ENCODE data around the gene DGKH.
"Not testable (repeated sequence)": the region's sequence is repeated elsewhere in the genome, so short reads cannot be mapped to it uniquely, and the experiment has no call there.

The DGKH gene

DNA sequence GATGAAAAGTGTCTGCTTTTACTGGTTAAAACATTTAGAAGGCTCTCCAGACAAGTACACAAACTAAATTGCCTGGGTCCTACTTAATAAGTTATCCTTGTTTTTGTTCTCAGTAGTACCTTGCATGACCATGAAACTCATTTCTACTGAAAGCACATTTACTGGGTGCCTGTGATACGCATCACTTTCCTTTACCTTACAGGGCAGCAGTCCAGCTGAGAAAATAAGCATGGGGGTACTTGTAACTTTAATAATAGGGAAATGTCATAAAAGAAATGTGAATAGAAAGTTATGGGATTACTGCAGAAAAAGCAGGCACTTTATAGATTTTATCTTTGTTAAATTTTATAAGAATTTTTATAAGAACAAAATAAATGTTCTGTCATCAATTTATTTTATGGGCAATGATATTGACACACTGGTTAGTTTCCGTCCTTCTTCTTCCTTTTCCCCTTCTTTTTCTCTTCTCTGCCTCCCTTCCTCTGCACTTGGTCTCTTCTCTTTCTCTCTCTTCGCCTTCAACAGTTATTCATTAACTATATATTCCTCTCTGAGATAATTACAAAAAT is 116.2 kb downstream of the DGKH start:
- no peak for DNase-seq (ENCODE audit: low read depth in 2 of 2)

DNA sequence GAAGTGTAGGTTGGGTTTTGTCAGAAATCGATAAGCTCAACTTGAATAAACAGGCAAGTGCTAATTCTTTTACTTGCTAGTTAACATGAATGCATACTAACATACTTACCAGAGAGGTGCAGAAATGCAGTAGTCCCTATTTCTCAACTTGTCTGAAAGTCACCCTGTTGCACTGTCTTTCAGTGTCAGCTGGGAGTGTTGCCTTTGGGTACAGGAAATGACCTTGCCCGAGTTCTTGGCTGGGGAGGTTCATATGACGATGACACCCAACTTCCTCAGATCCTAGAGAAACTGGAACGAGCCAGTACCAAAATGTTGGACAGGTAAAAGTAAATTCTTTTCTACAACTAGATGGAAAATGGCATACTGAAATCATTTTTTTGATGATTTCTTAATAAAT is 120.0 kb downstream of the DGKH start:
- no peak for DNase-seq (ENCODE audit: low read depth in 2 of 2)

GRCh38 chr13:42170029-42170428 is 121.6 kb downstream of the DGKH start:
- no peak for DNase-seq (ENCODE audit: low read depth in 2 of 2)

DNA sequence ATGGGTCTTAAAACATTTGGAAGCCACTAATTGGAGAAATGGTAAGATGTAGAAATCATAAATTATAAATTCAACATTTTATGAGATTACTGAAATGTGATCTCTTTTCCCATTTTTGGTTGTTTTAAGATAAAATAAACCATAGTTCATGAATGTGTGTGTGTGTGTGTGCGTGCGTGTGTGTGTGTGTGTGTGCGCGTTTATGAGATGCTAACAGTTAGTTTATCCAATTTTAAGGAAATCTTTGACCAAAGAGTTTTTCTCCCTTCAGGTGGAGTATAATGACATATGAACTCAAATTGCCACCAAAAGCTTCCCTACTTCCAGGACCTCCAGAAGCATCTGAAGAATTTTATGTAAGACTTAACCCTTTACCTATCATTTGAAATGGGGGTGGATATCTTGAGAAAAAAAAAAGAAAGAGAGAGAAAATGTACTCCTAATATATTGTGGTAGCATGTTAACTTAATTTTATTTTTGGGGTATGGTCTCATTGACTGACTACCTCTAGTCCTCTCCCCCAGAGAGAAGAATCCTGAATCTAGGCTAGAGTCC is 125.4 kb downstream of the DGKH start:
- DNase-seq (ENCODE audit: low read depth in 2 of 2) = no peak

GRCh38 chr13:42174344-42175162 is 126.1 kb downstream of the DGKH start:
- DNase-seq (ENCODE audit: low read depth in 2 of 2) = no peak

DNA sequence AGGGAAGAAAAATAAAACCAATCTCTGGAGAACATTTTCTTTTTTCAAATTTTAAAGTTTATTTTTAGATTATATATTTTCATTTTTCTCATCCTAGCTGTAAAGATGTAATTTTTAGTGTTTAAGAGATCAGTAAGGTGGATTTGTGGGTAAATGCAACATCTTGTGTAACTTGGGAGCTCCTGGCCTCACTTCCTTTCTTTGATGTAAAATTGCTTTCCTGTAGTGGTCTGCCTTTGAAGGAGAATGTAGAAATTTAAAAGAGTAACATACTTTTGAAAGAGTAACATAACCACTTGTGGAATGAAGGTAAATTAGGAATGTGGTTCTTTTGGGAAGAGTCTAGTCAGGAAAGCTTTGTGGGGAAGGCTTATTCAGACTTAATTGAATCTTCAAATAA is 127.8 kb downstream of the DGKH start:
- no peak for DNase-seq (ENCODE audit: low read depth in 2 of 2)

DNA sequence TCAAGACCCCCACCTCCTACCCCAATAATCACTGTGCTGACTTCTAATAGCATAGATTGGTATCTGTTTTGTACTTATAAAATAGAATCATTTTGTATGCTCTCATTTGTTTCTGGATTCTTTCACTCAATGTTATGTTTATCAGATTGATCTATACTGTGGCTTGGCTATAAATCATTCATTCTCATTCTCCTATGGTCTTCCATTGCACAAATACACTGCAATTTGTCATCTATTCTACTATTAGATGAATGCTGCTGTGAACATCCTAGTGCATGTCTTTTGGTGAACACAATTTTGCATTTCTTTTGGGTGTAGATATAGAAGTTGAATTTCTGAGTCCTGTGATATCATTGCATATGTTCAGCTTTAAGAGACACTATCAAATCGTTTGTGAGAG is 128.7 kb downstream of the DGKH start:
- no peak for DNase-seq (ENCODE audit: low read depth in 2 of 2)

GRCh38 chr13:42181381-42181953 is 133.0 kb downstream of the DGKH start:
- no peak for DNase-seq (ENCODE audit: low read depth in 2 of 2)

DNA sequence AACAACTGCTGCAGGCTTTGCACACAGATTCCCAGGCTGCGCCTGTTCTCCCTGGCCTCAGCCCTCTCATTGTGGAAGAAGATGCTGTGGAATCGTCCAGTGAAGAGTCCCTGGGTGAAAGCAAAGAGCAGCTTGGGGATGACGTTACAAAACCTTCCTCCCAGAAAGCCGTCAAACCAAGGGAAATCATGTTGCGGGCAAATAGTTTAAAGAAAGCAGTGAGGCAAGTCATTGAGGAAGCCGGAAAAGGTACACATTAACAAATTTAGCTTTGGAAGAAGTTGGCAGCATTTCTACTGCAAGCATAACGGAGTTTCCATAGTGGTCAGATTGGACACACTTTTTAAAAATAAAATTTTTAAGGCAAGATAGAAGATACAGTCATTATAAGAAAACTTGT is 140.6 kb downstream of the DGKH start:
- DNase-seq (ENCODE audit: low read depth in 2 of 2) = no peak

GRCh38 chr13:42190529-42190928 is 142.1 kb downstream of the DGKH start:
- no peak for DNase-seq (ENCODE audit: low read depth in 2 of 2)

GRCh38 chr13:42211704-42212464 is 163.4 kb downstream of the DGKH start:
- no peak for DNase-seq (ENCODE audit: low read depth in 2 of 2)

GRCh38 chr13:42214446-42214845 is 166.0 kb downstream of the DGKH start:
- DNase-seq (ENCODE audit: low read depth in 2 of 2) = no peak

DNA sequence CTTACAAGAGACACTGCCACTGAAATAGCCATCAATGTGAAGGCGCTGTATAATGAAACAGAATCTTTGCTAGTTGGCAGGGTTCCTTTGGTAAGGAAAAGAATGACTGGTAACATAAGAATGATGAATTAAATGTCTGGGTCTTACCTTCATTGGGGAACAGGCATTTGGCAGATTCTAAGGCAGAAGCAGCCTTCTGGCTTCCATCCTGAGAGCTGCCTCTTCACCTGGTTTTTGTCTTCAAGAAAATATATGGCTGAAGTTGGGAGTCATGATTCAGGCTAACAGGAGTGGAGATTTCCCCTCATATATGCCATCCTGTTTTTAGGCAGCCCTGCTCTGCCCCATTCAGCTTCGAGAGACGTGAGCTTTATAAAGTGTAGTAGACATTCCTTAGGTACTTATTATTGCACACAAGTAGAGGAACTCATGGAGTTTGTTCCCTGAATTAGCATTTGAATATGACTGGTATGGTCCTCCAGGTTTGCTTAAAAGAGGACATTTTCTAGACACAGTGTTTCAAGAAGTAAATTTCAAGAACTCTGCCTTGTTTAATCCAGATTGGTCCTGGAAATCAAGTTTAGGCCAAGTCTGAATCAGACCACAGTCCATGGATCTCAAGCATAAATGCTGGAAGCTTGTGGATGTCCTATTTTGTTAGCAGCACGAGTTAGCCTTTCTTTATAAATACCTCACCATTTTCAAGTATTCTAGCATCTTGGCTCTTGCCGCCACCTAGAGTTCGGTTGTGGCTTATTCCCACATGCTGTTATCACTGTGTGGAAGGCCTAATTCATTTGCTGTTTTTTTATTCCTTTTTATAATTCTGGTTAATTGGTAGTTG is 167.4 kb downstream of the DGKH start:
- no peak for DNase-seq (ENCODE audit: low read depth in 2 of 2)

DNA sequence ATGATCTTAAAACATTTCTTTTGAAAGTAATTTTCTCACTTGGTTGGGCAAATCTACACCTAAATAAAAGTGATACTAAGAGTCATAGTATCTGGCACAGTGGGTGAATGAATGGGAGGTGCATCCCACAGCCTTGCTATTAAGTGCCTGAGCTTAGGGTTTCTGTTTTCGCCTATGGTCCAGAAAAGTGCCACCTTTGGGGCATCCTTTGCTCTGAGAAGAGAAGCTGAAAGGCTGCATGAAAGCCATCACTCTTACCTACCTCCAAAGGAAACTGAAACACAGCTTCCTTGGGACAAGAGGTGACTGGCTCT is 167.9 kb downstream of the DGKH start:
- DNase-seq (ENCODE audit: low read depth in 2 of 2) = no peak

DNA sequence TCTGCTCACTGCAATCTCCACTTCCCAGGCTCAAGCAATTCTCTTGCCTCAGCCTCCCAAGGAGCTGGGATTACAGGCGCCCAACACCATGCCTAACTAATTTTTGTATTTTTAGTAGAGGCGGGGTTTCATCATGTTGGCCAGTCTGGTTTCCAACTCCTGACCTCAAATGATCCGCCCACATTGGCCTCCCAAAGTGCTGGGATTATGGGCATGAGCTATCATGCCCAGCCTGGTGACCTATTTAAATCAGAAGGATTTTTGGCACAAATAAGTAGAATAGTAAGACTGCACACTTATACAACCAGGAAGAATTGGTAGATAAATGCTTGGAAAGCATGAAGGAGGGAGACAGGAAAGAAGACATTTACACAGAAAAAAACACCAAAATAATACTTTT is 170.1 kb downstream of the DGKH start:
- no peak for DNase-seq (ENCODE audit: low read depth in 2 of 2)

GRCh38 chr13:42219051-42219450 is 170.6 kb downstream of the DGKH start:
- no peak for DNase-seq (ENCODE audit: low read depth in 2 of 2)

DNA sequence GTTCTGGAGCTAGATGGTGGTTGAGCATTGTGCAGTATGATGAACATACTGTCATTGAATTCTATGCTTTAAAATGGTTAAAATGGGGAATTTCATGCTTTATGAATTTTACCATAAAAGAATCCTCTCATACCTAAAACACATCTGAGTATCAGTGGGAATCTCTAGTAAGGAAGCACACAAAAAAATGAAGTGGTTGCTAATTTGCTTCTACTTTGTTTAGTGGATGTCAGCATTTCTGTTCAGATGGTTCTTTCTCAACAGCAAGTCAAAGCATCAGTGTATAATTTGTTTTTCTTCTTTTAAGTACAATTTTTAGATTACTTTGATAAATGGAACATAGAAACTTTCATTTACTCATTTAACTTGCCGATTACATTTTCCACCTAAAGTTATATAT is 171.4 kb downstream of the DGKH start:
- no peak for DNase-seq (ENCODE audit: low read depth in 2 of 2)

DNA sequence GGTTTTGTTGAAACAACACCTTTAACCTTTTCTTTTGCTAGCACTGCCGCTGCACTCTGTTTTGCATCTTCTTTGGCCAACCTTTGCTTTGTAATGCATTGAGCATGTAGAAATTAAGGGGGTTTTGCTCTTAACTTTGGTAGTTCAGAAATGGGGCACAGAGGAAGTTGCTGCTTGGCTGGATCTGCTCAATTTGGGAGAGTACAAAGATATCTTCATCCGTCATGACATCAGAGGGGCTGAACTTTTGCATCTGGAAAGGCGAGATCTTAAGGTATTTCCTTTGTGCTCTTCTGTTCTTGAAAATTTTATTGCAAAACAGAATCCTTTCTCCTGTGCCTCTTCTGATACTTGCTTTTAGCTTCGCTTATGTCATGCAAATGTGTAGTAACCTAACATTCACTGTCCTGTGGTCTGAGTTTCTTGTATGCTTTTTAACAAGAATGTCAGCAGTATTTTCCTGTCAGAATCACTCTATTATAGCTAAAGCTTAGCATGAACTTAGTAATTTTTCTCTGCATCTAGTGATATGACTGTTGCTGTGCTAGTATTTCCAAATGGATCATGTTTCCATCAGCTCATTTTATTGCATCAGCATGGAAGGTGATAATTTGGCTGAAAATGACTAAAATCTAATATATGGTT is 172.8 kb downstream of the DGKH start:
- no peak for DNase-seq (ENCODE audit: low read depth in 2 of 2)

DNA sequence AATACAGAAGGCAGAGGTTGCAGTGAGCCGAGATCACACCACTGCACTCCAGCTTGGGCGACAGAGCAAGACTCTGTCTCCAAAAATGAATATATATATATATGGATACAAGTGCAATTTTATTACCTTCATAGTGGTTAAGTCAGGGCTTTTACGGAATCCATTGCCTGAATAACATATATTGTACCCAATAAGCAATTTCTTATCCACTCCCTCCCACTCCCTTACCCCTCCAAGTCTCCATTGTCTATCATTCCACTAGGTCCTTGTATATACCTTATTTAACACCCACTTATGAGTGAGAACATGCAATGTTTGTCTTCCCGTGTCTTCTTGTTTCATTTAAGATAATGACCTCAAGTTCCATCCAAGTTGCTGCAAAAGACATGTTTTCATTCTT is 175.2 kb downstream of the DGKH start:
- no peak for DNase-seq (ENCODE audit: low read depth in 2 of 2)

GRCh38 chr13:42225051-42225450 is 176.6 kb downstream of the DGKH start:
- DNase-seq (ENCODE audit: low read depth in 2 of 2) = no peak

GRCh38 chr13:42226759-42227158 is 178.3 kb downstream of the DGKH start:
- DNase-seq (ENCODE audit: low read depth in 2 of 2) = not testable (repeated sequence)

Data from activated CD4-positive, alpha-beta T cell treated with anti-CD3 and anti-CD28 coated beads for 24 hours (primary cell).